IPS-15b (cell line): ENCODE measurements around the gene MTMR11.
A peak's percentile ranks its signal among the peaks of the same experiment; 100 is the strongest.

ENCODE experiments used
- H3K27me3 ChIP-seq: one replicate; pipeline ENCODE4 v1.6.1; 2013; ENCODE audit warnings: low read length; ENCODE audit not compliant: control insufficient read depth, insufficient read depth
- H3K36me3 ChIP-seq: one replicate; pipeline ENCODE4 v1.6.1; 2013; ENCODE audit warnings: low read length; ENCODE audit not compliant: control insufficient read depth, insufficient read depth
- H3K4me1 ChIP-seq: one replicate; pipeline ENCODE4 v1.6.1; 2013; ENCODE audit warnings: mild to moderate bottlenecking, low read length; ENCODE audit not compliant: control insufficient read depth, insufficient read depth
- H3K4me3 ChIP-seq: one replicate; pipeline ENCODE4 v1.5.1; 2013; ENCODE audit warnings: low read depth, low read length
- H3K9ac ChIP-seq: one replicate; pipeline ENCODE4 v1.6.1; 2013; ENCODE audit warnings: low read depth, mild to moderate bottlenecking, low read length
- H3K9me3 ChIP-seq: one replicate; pipeline ENCODE4 v1.6.1; 2013; ENCODE audit warnings: mild to moderate bottlenecking, low read length; ENCODE audit not compliant: control insufficient read depth, insufficient read depth

Gene MTMR11

GRCh38 chr1:149933208-149933607 is 3.5 kb downstream of the MTMR11 start:
- Histone ChIP-seq H3K9me3 (no peaks in the 10 kb centered on the region), H3K4me3 (no peak overlapping the region), H3K9ac (no peak overlapping the region), H3K27me3 (no peaks in the 10 kb centered on the region), H3K36me3 (no peaks in the 10 kb centered on the region), H3K4me1 (peaks cover 17% of the 10 kb centered on the region)

GRCh38 chr1:149932474-149932873 is 4.2 kb downstream of the MTMR11 start:
- Histone ChIP-seq H3K4me1 (peaks cover 13% of the 10 kb centered on the region), H3K9ac (no peak overlapping the region), H3K27me3 (no peaks in the 10 kb centered on the region), H3K9me3 (no peaks in the 10 kb centered on the region), H3K36me3 (peaks cover 1% of the 10 kb centered on the region), H3K4me3 (no peak overlapping the region)

GRCh38 chr1:149931212-149931790 is 5.4 kb downstream of the MTMR11 start:
- peaks cover 6% of the 10 kb centered on the region for H3K4me1 ChIP-seq
- H3K27me3 ChIP-seq = no peaks in the 10 kb centered on the region
- peaks cover 6% of the 10 kb centered on the region for H3K36me3 ChIP-seq
- no peaks in the 10 kb centered on the region for H3K9me3 ChIP-seq
- no peak overlapping the region for H3K9ac ChIP-seq
- no peak overlapping the region for H3K4me3 ChIP-seq

- Histone ChIP-seq H3K9ac (no peak overlapping the region), H3K27me3 (no peaks in the 10 kb centered on the region)
These were observed 6.8 kb downstream of the MTMR11 start for GRCh38 chr1:149929856-149930255.

GRCh38 chr1:149928401-149928724 is 8.3 kb downstream of the MTMR11 start:
- Histone ChIP-seq H3K36me3 (peaks cover 35% of the 10 kb centered on the region), H3K4me3 (peak overlapping the region; percentile 73), H3K9ac (peak overlapping the region; percentile 95), H3K27me3 (no peaks in the 10 kb centered on the region), H3K4me1 (peaks cover 6% of the 10 kb centered on the region), H3K9me3 (no peaks in the 10 kb centered on the region)

More at GRCh38 chr1:149929856-149930255, 6.8 kb downstream of the MTMR11 start:
- H3K36me3 ChIP-seq = peaks cover 20% of the 10 kb centered on the region
- H3K9me3 ChIP-seq = no peaks in the 10 kb centered on the region
- peaks cover 6% of the 10 kb centered on the region for H3K4me1 ChIP-seq
- H3K4me3 ChIP-seq = no peak overlapping the region

GRCh38 chr1:149927563-149928400 is 8.9 kb downstream of the MTMR11 start, which contains the start of gene SF3B4:
SF3B4 (minus strand) TSS chr1:149927803; CDS start chr1:149927759, 44 bp downstream.
- H3K36me3 ChIP-seq = peaks cover 36% of the 10 kb centered on the region
- no peaks in the 10 kb centered on the region for H3K9me3 ChIP-seq
- peak within 1 kb of the TSS; percentile 73 for H3K4me3 ChIP-seq
- peaks cover 6% of the 10 kb centered on the region for H3K4me1 ChIP-seq
- peak within 1 kb of the TSS; percentile 95 for H3K9ac ChIP-seq
- no peaks in the 10 kb centered on the region for H3K27me3 ChIP-seq

GRCh38 chr1:149927056-149927562 is 9.6 kb downstream of the MTMR11 start:
- Histone ChIP-seq H3K4me3 (peak overlapping the region; percentile 73), H3K4me1 (peaks cover 6% of the 10 kb centered on the region), H3K9me3 (no peaks in the 10 kb centered on the region), H3K36me3 (peaks cover 36% of the 10 kb centered on the region), H3K9ac (peak overlapping the region; percentile 95), H3K27me3 (no peaks in the 10 kb centered on the region)

- no peak overlapping the region for H3K9ac ChIP-seq
- peak overlapping the region; percentile 73 for H3K4me3 ChIP-seq
- H3K36me3 ChIP-seq = peaks cover 36% of the 10 kb centered on the region
- no peaks in the 10 kb centered on the region for H3K27me3 ChIP-seq
- peaks cover 6% of the 10 kb centered on the region for H3K4me1 ChIP-seq
- no peaks in the 10 kb centered on the region for H3K9me3 ChIP-seq
These were observed 10.4 kb downstream of the MTMR11 start for GRCh38 chr1:149926296-149926695.

- H3K36me3 ChIP-seq = peaks cover 36% of the 10 kb centered on the region
- no peak overlapping the region for H3K9ac ChIP-seq
- H3K9me3 ChIP-seq = no peaks in the 10 kb centered on the region
- H3K27me3 ChIP-seq = no peaks in the 10 kb centered on the region
- peaks cover 6% of the 10 kb centered on the region for H3K4me1 ChIP-seq
- H3K4me3 ChIP-seq = no peak overlapping the region
These were observed 10.9 kb downstream of the MTMR11 start for GRCh38 chr1:149925751-149926150.

- H3K4me1 ChIP-seq = peaks cover 6% of the 10 kb centered on the region
- H3K9me3 ChIP-seq = no peaks in the 10 kb centered on the region
- no peak overlapping the region for H3K9ac ChIP-seq
- H3K36me3 ChIP-seq = peaks cover 36% of the 10 kb centered on the region
- no peak overlapping the region for H3K4me3 ChIP-seq
- no peaks in the 10 kb centered on the region for H3K27me3 ChIP-seq
These were observed 11.3 kb downstream of the MTMR11 start for GRCh38 chr1:149925345-149925744.

- Histone ChIP-seq H3K9me3 (no peaks in the 10 kb centered on the region), H3K27me3 (no peaks in the 10 kb centered on the region), H3K4me1 (peaks cover 4% of the 10 kb centered on the region), H3K4me3 (no peak overlapping the region), H3K9ac (no peak overlapping the region), H3K36me3 (peaks cover 36% of the 10 kb centered on the region)
These were observed 13.1 kb downstream of the MTMR11 start for GRCh38 chr1:149923626-149924025.
